Measurements from ENCODE around the gene HSDL1.

DNA sequence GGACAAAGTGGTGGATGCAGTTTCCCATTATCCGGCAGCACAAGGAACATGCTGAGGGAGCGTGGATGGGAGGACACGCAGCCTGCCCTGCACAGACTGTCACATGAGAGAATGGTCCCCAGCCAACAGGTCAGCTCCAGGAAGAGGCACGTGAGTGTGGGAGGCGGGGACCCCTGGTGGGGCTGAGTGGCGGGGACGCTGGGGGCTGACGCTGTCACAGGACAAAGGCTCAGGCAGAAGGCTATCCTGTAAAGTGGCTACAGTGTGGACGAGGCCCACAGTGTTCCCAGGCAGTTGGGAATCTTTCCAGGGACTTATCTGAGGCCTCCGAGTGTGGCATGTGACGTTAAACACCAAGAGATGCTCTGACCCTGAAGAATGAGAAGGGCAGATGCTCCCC, 58.6 kb downstream of the HSDL1 start:
- TF ChIP-seq, protein P1, sequence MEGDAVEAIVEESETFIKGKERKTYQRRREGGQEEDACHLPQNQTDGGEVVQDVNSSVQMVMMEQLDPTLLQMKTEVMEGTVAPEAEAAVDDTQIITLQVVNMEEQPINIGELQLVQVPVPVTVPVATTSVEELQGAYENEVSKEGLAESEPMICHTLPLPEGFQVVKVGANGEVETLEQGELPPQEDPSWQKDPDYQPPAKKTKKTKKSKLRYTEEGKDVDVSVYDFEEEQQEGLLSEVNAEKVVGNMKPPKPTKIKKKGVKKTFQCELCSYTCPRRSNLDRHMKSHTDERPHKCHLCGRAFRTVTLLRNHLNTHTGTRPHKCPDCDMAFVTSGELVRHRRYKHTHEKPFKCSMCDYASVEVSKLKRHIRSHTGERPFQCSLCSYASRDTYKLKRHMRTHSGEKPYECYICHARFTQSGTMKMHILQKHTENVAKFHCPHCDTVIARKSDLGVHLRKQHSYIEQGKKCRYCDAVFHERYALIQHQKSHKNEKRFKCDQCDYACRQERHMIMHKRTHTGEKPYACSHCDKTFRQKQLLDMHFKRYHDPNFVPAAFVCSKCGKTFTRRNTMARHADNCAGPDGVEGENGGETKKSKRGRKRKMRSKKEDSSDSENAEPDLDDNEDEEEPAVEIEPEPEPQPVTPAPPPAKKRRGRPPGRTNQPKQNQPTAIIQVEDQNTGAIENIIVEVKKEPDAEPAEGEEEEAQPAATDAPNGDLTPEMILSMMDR (IDR thresholded peaks at IDR 0.05): no peak
- no peak for TF ChIP-seq POLR2A (IDR thresholded peaks at IDR 0.05)

All from body of pancreas (tissue), 4 donors.